HCT116 (cell line): ENCODE results near the gene COL4A4. TPM values are rescaled to one million over a fixed set of nuclear protein-coding genes. Genes with fewer than 3 reads are reported as not detected.

Experiments
- ATAC-seq: fragments of 200-7000 bp; cut with Tn5 transposase; 2 replicates; pipeline ENCODE4 v1.9.1; 2020; ENCODE audit warnings: mild to moderate bottlenecking, moderate library complexity
- BruUV-seq: library from RNA; stranded (reverse); fragments of 400-500 nt; replicated peaks from 2 replicates; lab custom pipeline; 2021; lab: Mats Ljungman, UMichigan
- CTCF ChIA-PET: fragments of 300-600 bp; sonication (Branson Sonifier 250); formaldehyde crosslinking; loops from one replicate; lab custom pipeline; 2021; ENCODE audit warnings: antibody characterized with exemption; lab: Charles Lee
- POLR2A ChIA-PET: fragments of 300-600, 350-600 bp; sonication (Branson Sonifier 250); formaldehyde crosslinking; loops from one replicate; lab custom pipeline; 2021; ENCODE audit warnings: antibody characterized with exemption; lab: Charles Lee
- RAD21 ChIA-PET, 2 experiments: fragments of 300-600 bp; sonication (Branson Sonifier 250); formaldehyde crosslinking; loops; one replicate each; lab custom pipeline; 2023; ENCODE audit warnings: low total read pairs in 2 of 2; ENCODE audit not compliant: uncharacterized antibody in 2 of 2, unreplicated experiment in 2 of 2, low non-redundant PET in 1 of 2; lab: Charles Lee
- DNase-seq: peaks from one replicate; pipeline ENCODE4 v3.0.0-alpha.2; 2010; ENCODE audit warnings: low read depth, low spot score
- H2AFZ ChIP-seq: fragments of 200-600 bp; shearing (Covaris generic), sonication (generic); 2 replicates; pipeline ENCODE4 v1.6.1; 2017; ENCODE audit warnings: low read depth, mixed run types, mixed read lengths, antibody characterized with exemption, low read length; ENCODE audit not compliant: poor library complexity, severe bottlenecking
- H3K27ac ChIP-seq: 2 replicates; pipeline ENCODE4 v1.5.1; 2012; ENCODE audit warnings: low read depth, low read length
- H3K27me3 ChIP-seq: fragments of 200-600 bp; sonication (generic); 2 replicates; pipeline ENCODE4 v1.6.1; 2016; ENCODE audit warnings: mixed run types, low read length, mixed read lengths; ENCODE audit not compliant: insufficient read depth
- H3K36me3 ChIP-seq, 2 experiments: fragments of 200-500 bp in 1 of 2; fragments of 200-600 bp in 1 of 2; sonication (Bioruptor generic) in 1 of 2; sonication (generic) in 1 of 2; 2 replicates each; pipeline versions ENCODE4 v1.5.1 to v1.6.1; 2014 to 2016; ENCODE audit warnings: low read length in 2 of 2, inconsistent platforms in 1 of 2, mixed read lengths in 1 of 2, mixed run types in 1 of 2; ENCODE audit not compliant: insufficient read depth in 2 of 2, control insufficient read depth in 1 of 2
- H3K4me1 ChIP-seq, 2 experiments: fragments of 200-600 bp in 1 of 2; sonication (generic) in 1 of 2; 2 replicates each; pipeline versions ENCODE4 v1.5.1 to v1.6.1; 2012 to 2017; ENCODE audit warnings: low read length in 2 of 2, inconsistent platforms in 1 of 2, mild to moderate bottlenecking in 1 of 2, mixed read lengths in 1 of 2, mixed run types in 1 of 2, moderate library complexity in 1 of 2; ENCODE audit not compliant: insufficient read depth in 2 of 2, control insufficient read depth in 1 of 2
- H3K4me2 ChIP-seq: fragments of 200-600 bp; sonication (generic); 2 replicates; pipeline ENCODE4 v1.6.1; 2017; ENCODE audit warnings: mixed run types, low read length, mixed read lengths
- H3K4me3 ChIP-seq, 2 experiments: fragments of 200-600 bp in 1 of 2; sonication (generic) in 1 of 2; replicated peaks in 1 of 2; 2 replicates each; pipeline ENCODE4 v1.5.1; 2011 to 2016; ENCODE audit warnings: low read length in 2 of 2, control low read depth in 1 of 2, low read depth in 1 of 2, mild to moderate bottlenecking in 1 of 2, mixed read lengths in 1 of 2, mixed run types in 1 of 2
- H3K79me2 ChIP-seq: fragments of 200-600 bp; sonication (generic); 2 replicates; pipeline ENCODE4 v1.6.1; 2017; ENCODE audit warnings: mild to moderate bottlenecking, mixed run types, low read length, moderate library complexity, mixed read lengths; ENCODE audit not compliant: insufficient read depth
- H3K9ac ChIP-seq: fragments of 200-600 bp; sonication (generic); 2 replicates; pipeline ENCODE4 v1.6.1; 2016; ENCODE audit warnings: low read length, mixed read lengths
- H3K9me2 ChIP-seq: fragments of 200-600 bp; sonication (generic), shearing (Covaris generic); 2 replicates; pipeline ENCODE4 v1.6.1; 2017; ENCODE audit warnings: mixed run types, mild to moderate bottlenecking, moderate library complexity; ENCODE audit not compliant: insufficient read depth
- H3K9me3 ChIP-seq, 2 experiments: fragments of 200-500 bp in 1 of 2; fragments of 200-600 bp in 1 of 2; sonication (Bioruptor generic) in 1 of 2; sonication (generic) in 1 of 2; 2 replicates each; pipeline ENCODE4 v1.6.1; 2014 to 2017; ENCODE audit warnings: low read length in 2 of 2, mixed read lengths in 2 of 2, inconsistent platforms in 1 of 2, low read depth in 1 of 2, mild to moderate bottlenecking in 1 of 2, mixed run types in 1 of 2, moderate library complexity in 1 of 2; ENCODE audit not compliant: control insufficient read depth in 1 of 2, insufficient read depth in 1 of 2
- H4K20me1 ChIP-seq: fragments of 200-600 bp; sonication (generic), shearing (Covaris generic); 2 replicates; pipeline ENCODE4 v1.6.1; 2017; ENCODE audit warnings: mixed run types, mild to moderate bottlenecking, moderate library complexity; ENCODE audit not compliant: insufficient read depth
- ELF1 ChIP-seq: IDR thresholded peaks from 2 replicates; pipeline ENCODE4 v1.6.1; 2012; ENCODE audit warnings: low read depth, borderline replicate concordance
- POLR2A ChIP-seq: IDR thresholded peaks from 2 replicates; pipeline ENCODE4 v1.7.0; 2011; ENCODE audit warnings: borderline replicate concordance; ENCODE audit not compliant: insufficient read depth, insufficient read length; ENCODE audit errors: extremely low read depth
- RAD21 ChIP-seq: IDR thresholded peaks from 2 replicates; pipeline ENCODE4 v1.6.1; 2012; ENCODE audit warnings: low read depth, mild to moderate bottlenecking
- SIN3A ChIP-seq: IDR thresholded peaks from 2 replicates; pipeline ENCODE4 v1.6.1; 2012; ENCODE audit warnings: low read depth
- YY1 ChIP-seq: IDR thresholded peaks from 2 replicates; pipeline ENCODE4 v1.6.1; 2011; ENCODE audit warnings: low read length, low read depth, moderate library complexity, mild to moderate bottlenecking; ENCODE audit not compliant: insufficient replicate concordance; ENCODE audit errors: extremely low read depth
- ZNF274 ChIP-seq: fragments of 200-500 bp; sonication (Bioruptor generic); IDR thresholded peaks from 2 replicates; pipeline ENCODE4 v1.6.1; 2014; ENCODE audit warnings: mild to moderate bottlenecking, low read depth, low read length, inconsistent platforms
- intact Hi-C: fragments of 100-400 bp; cut with micrococcal nuclease; formaldehyde crosslinking; loops from 2 replicates; pipeline ENCODE4 v1.10.0; 2022
- total RNA-seq: library from RNA; stranded (reverse); gene quantifications from one replicate; pipeline ENCODE4 v1.2.1, GENCODE V29; 2021; ENCODE audit not compliant: unreplicated experiment
- TF ChIP-seq, protein P1 (sequence below), 3 experiments: fragments of 200-600 bp in 1 of 3; sonication (generic) in 1 of 3; IDR thresholded peaks in 2 of 3; conservative IDR thresholded peaks in 1 of 3; 2 replicates each; pipeline ENCODE4 v1.5.1; 2012 to 2017; ENCODE audit warnings: low read depth in 2 of 3, low read length in 2 of 3, antibody characterized with exemption in 1 of 3, borderline replicate concordance in 1 of 3, control low read depth in 1 of 3, mild to moderate bottlenecking in 1 of 3, mixed read lengths in 1 of 3, mixed run types in 1 of 3, moderate library complexity in 1 of 3; ENCODE audit not compliant: insufficient read depth in 1 of 3
- TF ChIP-seq, protein P2 (sequence below): IDR thresholded peaks from 2 replicates; pipeline ENCODE4 v1.6.1; 2012
- TF ChIP-seq, protein P3 (sequence below): IDR thresholded peaks from 2 replicates; pipeline ENCODE4 v1.6.1; 2011; ENCODE audit warnings: mild to moderate bottlenecking, low read length, moderate library complexity; ENCODE audit not compliant: insufficient replicate concordance; ENCODE audit errors: extremely low read depth

COL4A4 gene
- total RNA-seq, 1 experiment from 2014 or later: 5.9 TPM

DNA sequence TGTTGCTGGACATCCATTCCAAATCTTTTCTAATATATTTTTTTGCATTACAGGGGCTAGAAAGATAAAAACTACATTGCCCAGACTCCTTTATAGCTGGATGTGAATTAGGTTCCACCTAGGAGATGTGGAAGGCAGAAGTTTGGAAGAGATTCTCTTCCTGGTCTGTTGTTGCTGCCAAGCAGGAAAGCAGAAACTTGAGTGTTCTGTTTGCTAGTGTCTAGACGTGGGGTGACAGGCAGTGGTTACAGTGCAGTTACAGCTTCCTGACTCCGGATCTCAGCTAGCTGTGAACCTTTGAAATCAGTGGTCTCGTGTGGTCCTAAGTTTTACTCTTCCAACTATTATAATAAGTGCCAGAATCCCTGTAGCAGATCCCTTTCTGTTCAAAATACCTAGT is 46.2 kb downstream of the COL4A4 start:
- Histone ChIP-seq H2AFZ (no peak overlapping the region), H3K9me3 (no peaks in the 10 kb centered on the region), H4K20me1 (no peaks in the 10 kb centered on the region), H3K27me3 (no peaks in the 10 kb centered on the region), H3K9ac (no peak overlapping the region), H3K4me1 (no peaks in the 10 kb centered on the region), H3K27ac (no peak overlapping the region), H3K79me2 (no peaks in the 10 kb centered on the region), H3K4me2 (no peak overlapping the region), H3K9me2 (no peaks in the 10 kb centered on the region), H3K36me3 (no peaks in the 10 kb centered on the region), H3K4me3 (no peak overlapping the region)
- DNase-seq (no peak), ATAC-seq (no peak)
- CTCF ChIA-PET: no interaction called here
- POLR2A ChIA-PET: no interaction called here
- no TSS peak for BruUV-seq
- intact Hi-C loops: no loop called here
- RAD21 ChIA-PET: no interaction called here
- TF ChIP-seq YY1 (no peak), ELF1 (no peak), SIN3A (no peak), ZNF274 (no peak)
- TF ChIP-seq, protein P1, sequence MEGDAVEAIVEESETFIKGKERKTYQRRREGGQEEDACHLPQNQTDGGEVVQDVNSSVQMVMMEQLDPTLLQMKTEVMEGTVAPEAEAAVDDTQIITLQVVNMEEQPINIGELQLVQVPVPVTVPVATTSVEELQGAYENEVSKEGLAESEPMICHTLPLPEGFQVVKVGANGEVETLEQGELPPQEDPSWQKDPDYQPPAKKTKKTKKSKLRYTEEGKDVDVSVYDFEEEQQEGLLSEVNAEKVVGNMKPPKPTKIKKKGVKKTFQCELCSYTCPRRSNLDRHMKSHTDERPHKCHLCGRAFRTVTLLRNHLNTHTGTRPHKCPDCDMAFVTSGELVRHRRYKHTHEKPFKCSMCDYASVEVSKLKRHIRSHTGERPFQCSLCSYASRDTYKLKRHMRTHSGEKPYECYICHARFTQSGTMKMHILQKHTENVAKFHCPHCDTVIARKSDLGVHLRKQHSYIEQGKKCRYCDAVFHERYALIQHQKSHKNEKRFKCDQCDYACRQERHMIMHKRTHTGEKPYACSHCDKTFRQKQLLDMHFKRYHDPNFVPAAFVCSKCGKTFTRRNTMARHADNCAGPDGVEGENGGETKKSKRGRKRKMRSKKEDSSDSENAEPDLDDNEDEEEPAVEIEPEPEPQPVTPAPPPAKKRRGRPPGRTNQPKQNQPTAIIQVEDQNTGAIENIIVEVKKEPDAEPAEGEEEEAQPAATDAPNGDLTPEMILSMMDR (IDR thresholded peaks at IDR 0.05 in 2 of 3, conservative IDR thresholded peaks at IDR 0.05 in 1 of 3; ENCODE audit: borderline replicate concordance in 1 of 3, insufficient read depth in 1 of 3, low read depth in 2 of 3, low read length in 2 of 3): no peak
- TF ChIP-seq, protein P2, sequence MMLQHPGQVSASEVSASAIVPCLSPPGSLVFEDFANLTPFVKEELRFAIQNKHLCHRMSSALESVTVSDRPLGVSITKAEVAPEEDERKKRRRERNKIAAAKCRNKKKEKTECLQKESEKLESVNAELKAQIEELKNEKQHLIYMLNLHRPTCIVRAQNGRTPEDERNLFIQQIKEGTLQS: no peak

DNA sequence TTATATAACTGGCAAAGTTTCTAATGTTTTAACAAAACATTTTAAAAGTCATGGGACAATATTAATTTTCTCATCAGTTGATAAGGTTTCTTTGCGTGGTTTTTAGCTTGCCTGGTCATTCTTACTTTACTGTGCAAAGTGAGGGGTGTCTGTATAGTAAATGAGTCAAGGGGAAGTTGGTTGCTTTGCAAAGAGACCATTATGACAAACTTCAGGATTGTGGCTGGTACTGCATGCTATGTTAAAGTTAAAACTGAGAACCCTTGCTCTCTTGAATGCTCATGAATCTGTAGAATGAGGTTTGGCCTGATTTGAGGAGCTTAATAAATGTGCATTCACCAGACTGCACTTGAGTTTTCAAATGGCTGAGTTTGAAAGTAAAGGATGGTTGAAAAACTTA is 47.0 kb downstream of the COL4A4 start:
- H2AFZ ChIP-seq: no peak overlapping the region
- H3K9me2 ChIP-seq: no peaks in the 10 kb centered on the region
- no peaks in the 10 kb centered on the region for H3K9me3 ChIP-seq
- no peaks in the 10 kb centered on the region for H4K20me1 ChIP-seq
- POLR2A ChIA-PET: no interaction called here
- H3K27ac ChIP-seq: no peak overlapping the region
- H3K79me2 ChIP-seq: no peaks in the 10 kb centered on the region
- TF ChIP-seq POLR2A (no peak), YY1 (no peak), SIN3A (no peak), RAD21 (no peak)
- TF ChIP-seq, protein P3, sequence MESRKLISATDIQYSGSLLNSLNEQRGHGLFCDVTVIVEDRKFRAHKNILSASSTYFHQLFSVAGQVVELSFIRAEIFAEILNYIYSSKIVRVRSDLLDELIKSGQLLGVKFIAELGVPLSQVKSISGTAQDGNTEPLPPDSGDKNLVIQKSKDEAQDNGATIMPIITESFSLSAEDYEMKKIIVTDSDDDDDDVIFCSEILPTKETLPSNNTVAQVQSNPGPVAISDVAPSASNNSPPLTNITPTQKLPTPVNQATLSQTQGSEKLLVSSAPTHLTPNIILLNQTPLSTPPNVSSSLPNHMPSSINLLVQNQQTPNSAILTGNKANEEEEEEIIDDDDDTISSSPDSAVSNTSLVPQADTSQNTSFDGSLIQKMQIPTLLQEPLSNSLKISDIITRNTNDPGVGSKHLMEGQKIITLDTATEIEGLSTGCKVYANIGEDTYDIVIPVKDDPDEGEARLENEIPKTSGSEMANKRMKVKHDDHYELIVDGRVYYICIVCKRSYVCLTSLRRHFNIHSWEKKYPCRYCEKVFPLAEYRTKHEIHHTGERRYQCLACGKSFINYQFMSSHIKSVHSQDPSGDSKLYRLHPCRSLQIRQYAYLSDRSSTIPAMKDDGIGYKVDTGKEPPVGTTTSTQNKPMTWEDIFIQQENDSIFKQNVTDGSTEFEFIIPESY: no peak
- CTCF ChIA-PET: no interaction called here
- ATAC-seq: no peak
- H3K4me1 ChIP-seq: no peaks in the 10 kb centered on the region
- no TSS peak for BruUV-seq
- RAD21 ChIA-PET: no interaction called here
- intact Hi-C loops: no loop called here
- no peak overlapping the region for H3K4me2 ChIP-seq
- H3K4me3 ChIP-seq: no peak overlapping the region
- no peaks in the 10 kb centered on the region for H3K27me3 ChIP-seq
- DNase-seq: no peak
- H3K36me3 ChIP-seq: no peaks in the 10 kb centered on the region
- no peak overlapping the region for H3K9ac ChIP-seq
